Subcutaneous abdominal adipose tissue (tissue), 5 donors: ENCODE results near the gene TOR2A.

Experiments
- H3K27ac ChIP-seq: one replicate; pipeline ENCODE4 v1.7.0; 2013; ENCODE audit warnings: low read depth, mild to moderate bottlenecking, inconsistent platforms, low read length, moderate library complexity
- H3K27me3 ChIP-seq, 5 donors: one replicate each; pipeline ENCODE4 v1.7.0; 2013; ENCODE audit warnings: low read length in 5 of 5, inconsistent platforms in 1 of 5; ENCODE audit not compliant: control insufficient read depth in 5 of 5, insufficient read depth in 4 of 5
- H3K36me3 ChIP-seq, 5 donors: one replicate each; pipeline ENCODE4 v1.7.0; 2013; ENCODE audit warnings: low read length in 5 of 5; ENCODE audit not compliant: control insufficient read depth in 5 of 5, insufficient read depth in 5 of 5
- H3K4me1 ChIP-seq, 5 donors: one replicate each; pipeline ENCODE4 v1.7.0; 2013; ENCODE audit warnings: low read length in 5 of 5, mild to moderate bottlenecking in 3 of 5, moderate library complexity in 1 of 5; ENCODE audit not compliant: control insufficient read depth in 5 of 5, insufficient read depth in 5 of 5
- H3K4me3 ChIP-seq, 5 donors: one replicate each; pipeline ENCODE4 v1.7.0; 2013; ENCODE audit warnings: low read length in 5 of 5, low read depth in 1 of 5
- H3K9ac ChIP-seq, 5 donors: one replicate each; pipeline ENCODE4 v1.7.0; 2013; ENCODE audit warnings: low read length in 5 of 5, mild to moderate bottlenecking in 4 of 5, moderate library complexity in 3 of 5
- H3K9me3 ChIP-seq, 5 donors: one replicate each; pipeline ENCODE4 v1.7.0; 2013; ENCODE audit warnings: low read length in 5 of 5; ENCODE audit not compliant: control insufficient read depth in 5 of 5
- donor health status: healthy.
- donor health status: healthy.
- donor health status: healthy.
- donor health status: healthy.
- donor health status: healthy.

The TOR2A gene

DNA sequence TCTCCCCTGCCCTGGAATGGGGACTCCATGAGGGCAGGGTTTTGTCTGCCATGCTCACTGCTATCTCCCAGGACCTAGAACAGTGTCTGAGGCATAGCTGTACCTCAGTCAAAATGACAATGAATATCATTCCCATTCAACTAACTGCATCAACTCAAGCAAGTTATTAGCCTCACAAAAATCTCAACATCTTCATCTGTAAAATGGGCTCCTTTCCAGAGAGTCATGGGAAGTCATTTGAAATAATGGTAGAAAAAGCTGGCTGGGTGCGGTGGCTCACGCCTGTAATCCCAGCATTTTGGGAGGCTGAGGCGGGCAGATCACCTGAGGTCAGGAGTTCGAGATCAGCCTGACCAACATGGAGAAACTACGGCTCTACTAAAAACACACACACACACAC is 34.0 kb upstream of the TOR2A start:
- no peaks in the 10 kb centered on the region for H3K27me3 ChIP-seq
- H3K36me3 ChIP-seq: peaks cover 0 to 5% (median 0%) of the 10 kb centered on the region in 5 donors
- H3K9ac ChIP-seq: peak overlapping the region in 2 of 5 donors; percentile 7 to 74
- no peaks in the 10 kb centered on the region for H3K9me3 ChIP-seq
- peaks cover 12 to 69% (median 39%) of the 10 kb centered on the region in 5 donors for H3K4me1 ChIP-seq
- H3K4me3 ChIP-seq: peak overlapping the region in 2 of 5 donors; percentile 33 to 47
- peak overlapping the region; percentile 82 for H3K27ac ChIP-seq

DNA sequence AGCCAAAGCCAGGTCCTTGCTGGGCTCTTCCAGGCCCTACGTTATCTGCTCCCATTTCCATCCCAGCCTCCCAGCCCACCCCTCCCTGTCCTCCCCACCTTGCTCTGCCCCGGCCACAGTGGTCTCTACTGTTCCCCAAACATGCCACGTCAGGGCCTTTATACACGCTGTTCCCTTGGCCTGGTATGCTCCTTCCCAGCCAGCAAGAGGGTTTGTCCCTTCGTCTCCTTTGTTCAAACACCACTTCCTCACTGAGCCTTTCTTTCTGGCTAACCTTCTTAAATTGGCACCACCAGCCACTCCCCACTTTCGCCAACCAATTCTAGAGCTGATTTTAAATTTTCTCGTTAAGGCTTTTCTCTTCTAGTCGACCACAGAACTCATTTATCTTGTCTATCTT is 33.6 kb upstream of the TOR2A start:
- peaks cover 0 to 5% (median 0%) of the 10 kb centered on the region in 5 donors for H3K36me3 ChIP-seq
- H3K27ac ChIP-seq: peak overlapping the region; percentile 82
- H3K4me1 ChIP-seq: peaks cover 12 to 73% (median 43%) of the 10 kb centered on the region in 5 donors
- H3K4me3 ChIP-seq: peak overlapping the region in 3 of 5 donors; percentile 31 to 47 (median 33)
- no peaks in the 10 kb centered on the region for H3K27me3 ChIP-seq
- no peaks in the 10 kb centered on the region for H3K9me3 ChIP-seq
- peak overlapping the region in 2 of 5 donors; percentile 7 to 74 for H3K9ac ChIP-seq

DNA sequence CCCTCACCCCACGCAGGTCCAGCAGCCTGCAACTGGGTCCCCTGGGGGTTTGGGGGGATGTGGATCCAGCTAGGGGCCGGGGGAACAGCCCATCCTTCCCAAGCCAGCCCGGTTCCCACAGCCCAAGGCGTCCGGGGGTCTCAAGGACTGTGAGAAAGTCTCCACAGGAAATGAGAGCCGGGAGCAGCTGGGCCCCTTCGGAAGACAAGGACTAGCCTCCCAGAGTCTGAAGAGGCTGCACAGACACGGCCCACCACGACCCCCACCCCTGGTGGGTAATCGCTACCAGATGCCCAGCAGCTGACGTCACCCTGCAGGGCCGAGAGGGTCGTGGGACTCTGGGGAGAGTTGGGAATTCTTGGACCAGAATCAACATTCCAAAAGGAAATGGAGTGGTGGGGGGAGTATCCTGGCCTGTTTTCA is 32.8 kb upstream of the TOR2A start:
- H3K27me3 ChIP-seq: no peaks in the 10 kb centered on the region
- peak overlapping the region; percentile 82 for H3K27ac ChIP-seq
- H3K9me3 ChIP-seq: no peaks in the 10 kb centered on the region
- H3K4me3 ChIP-seq: peak overlapping the region in 3 of 5 donors; percentile 31 to 47 (median 33)
- H3K4me1 ChIP-seq: peaks cover 12 to 81% (median 50%) of the 10 kb centered on the region in 5 donors
- H3K9ac ChIP-seq: peak overlapping the region in 2 of 5 donors; percentile 32 to 74
- peaks cover 0 to 5% (median 0%) of the 10 kb centered on the region in 5 donors for H3K36me3 ChIP-seq

DNA sequence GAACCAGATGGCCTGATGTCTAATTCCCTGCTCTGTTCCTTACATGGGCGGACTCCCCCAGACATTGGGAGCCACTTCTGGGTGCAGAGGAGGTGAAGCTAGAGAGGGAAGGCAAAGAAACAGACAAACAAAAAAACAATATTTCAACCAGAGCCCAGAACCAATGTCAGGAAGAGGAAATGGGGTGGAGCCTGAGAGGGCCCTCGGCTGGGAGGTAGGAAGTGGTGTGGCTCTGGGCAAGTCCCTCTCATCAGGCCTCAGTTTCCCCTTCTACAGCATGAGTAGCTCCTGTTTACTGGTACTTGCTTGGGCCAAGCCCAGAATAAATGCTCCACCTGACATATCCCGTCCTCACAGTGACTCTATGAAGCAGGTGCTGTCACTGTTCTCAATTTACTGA is 32.3 kb upstream of the TOR2A start:
- Histone ChIP-seq H3K27me3 (no peaks in the 10 kb centered on the region), H3K9me3 (no peaks in the 10 kb centered on the region), H3K9ac (peak overlapping the region in 3 of 5 donors; percentile 7 to 74 (median 32)), H3K27ac (peak overlapping the region; percentile 82), H3K36me3 (peaks cover 0 to 5% (median 0%) of the 10 kb centered on the region in 5 donors), H3K4me1 (peaks cover 12 to 86% (median 55%) of the 10 kb centered on the region in 5 donors), H3K4me3 (peak overlapping the region in 3 of 5 donors; percentile 31 to 47 (median 33))

DNA sequence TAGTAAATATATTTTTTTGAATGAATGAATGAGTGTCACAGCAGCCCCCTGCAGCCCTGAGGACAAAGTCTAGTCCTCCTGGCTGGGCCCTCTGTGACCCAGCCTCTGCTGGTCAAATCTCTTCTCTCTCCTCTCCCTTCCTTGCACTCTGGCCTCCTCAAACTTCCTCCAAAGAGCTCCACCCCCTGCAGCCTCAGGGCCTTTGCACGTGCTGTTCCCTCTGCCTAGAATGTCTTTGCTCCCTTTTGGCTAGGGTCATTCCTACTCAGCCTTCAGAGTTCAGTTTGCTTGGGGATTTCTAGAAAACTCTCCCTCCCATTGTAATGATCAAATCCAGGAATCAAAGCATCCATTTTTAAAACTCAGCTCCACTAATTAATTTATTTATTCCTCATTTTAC is 30.3 kb upstream of the TOR2A start:
- no peak overlapping the region for H3K4me3 ChIP-seq
- peaks cover 0 to 5% (median 0%) of the 10 kb centered on the region in 5 donors for H3K36me3 ChIP-seq
- H3K27ac ChIP-seq: peak overlapping the region; percentile 82
- H3K27me3 ChIP-seq: peaks cover 0 to 2% (median 0%) of the 10 kb centered on the region in 5 donors
- H3K9me3 ChIP-seq: no peaks in the 10 kb centered on the region
- peak overlapping the region in 1 of 5 donors; percentile 51 for H3K9ac ChIP-seq
- H3K4me1 ChIP-seq: peaks cover 8 to 92% (median 46%) of the 10 kb centered on the region in 5 donors

DNA sequence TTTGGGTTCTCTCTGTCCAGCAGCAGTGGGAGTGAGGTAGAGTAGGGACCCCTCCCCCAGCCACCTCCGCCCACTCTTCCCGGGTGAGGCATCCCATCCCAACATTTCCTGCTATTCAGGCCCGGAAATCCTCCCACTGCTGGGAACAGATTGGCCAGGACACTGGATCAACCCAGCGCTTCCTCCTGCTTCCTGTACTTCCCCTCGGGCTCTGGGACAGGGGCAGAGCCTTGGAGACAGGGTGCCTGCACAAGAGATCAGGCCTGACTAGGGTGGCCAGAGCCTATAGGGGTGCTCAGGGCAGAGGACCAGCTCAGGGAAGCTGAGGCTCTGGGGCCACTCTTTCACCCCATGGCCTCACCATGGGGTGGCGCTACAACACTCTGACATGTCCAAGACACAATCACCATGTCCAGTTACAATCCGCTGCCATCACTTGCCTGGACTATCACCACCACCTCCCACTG is 28.9 kb upstream of the TOR2A start:
- Histone ChIP-seq H3K36me3 (peaks cover 0 to 6% (median under 1%) of the 10 kb centered on the region in 5 donors), H3K4me1 (peaks cover 0 to 90% (median 41%) of the 10 kb centered on the region in 5 donors), H3K27ac (peak overlapping the region; percentile 82), H3K9ac (peak overlapping the region in 2 of 5 donors; percentile 38 to 56), H3K27me3 (peaks cover 0 to 2% (median 0%) of the 10 kb centered on the region in 5 donors), H3K9me3 (no peaks in the 10 kb centered on the region), H3K4me3 (peak overlapping the region in 1 of 5 donors; percentile 24)

DNA sequence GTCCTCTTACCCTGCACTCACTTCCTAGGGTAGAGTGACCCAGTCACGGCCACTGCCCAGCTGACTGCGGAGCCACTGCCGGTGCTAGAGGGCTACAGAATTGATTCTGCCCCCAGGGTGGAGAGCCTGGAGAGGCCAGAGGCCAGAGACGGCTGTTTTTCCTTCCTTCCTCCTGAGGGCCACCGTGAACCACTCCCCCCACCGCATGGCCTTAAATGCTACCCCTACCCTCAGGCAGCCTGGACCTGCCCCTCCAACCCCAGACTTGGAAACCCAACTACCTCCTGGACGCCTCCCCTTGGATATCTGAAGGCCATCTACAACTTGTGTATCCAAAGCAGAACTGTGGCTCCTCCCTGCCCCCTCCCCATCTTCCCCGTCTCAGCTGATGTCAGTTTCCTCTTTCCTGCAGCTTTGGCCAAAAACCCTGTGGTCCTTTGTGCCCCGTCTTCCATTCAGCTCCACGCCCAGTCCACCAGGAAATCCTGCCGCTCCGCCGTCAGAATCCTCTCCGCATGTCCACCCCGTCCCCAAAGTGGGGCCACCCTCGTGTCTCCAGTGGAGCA is 27.1 kb upstream of the TOR2A start:
- Histone ChIP-seq H3K4me3 (peak overlapping the region in 3 of 5 donors; percentile 44 to 58 (median 46)), H3K9ac (peak overlapping the region in 2 of 5 donors; percentile 11 to 38), H3K9me3 (no peaks in the 10 kb centered on the region), H3K27ac (peak overlapping the region; percentile 82), H3K36me3 (peaks cover 0 to 9% (median 2%) of the 10 kb centered on the region in 5 donors), H3K27me3 (peaks cover 0 to 2% (median 0%) of the 10 kb centered on the region in 5 donors), H3K4me1 (peaks cover 0 to 82% (median 30%) of the 10 kb centered on the region in 5 donors)

DNA sequence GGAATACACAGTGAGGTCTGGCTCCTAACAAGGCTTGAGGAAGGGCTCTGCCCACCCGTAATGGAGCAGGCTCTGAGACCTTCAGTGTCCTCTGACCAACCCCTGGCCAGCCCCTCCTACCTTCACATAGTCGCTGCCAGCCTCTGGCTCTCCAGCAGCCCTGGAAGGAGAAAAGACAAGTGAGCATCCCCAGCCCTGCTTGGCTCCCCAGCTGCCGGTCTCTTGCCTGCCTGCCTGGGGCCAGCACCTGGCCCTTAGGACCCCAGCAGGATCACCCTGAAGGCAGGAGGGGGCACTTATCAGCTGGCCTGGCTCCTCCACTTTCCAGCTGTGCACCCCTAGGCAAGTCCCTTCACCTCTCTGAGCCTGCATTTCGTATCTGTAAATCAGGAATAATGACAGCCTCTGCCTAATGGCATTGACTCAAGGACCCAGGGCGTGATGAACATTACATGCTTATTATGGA is 26.4 kb upstream of the TOR2A start:
- peak overlapping the region in 1 of 5 donors; percentile 67 for H3K9ac ChIP-seq
- peaks cover 0 to 2% (median 0%) of the 10 kb centered on the region in 5 donors for H3K27me3 ChIP-seq
- peak overlapping the region in 3 of 5 donors; percentile 44 to 58 (median 46) for H3K4me3 ChIP-seq
- peaks cover 0 to 75% (median 24%) of the 10 kb centered on the region in 5 donors for H3K4me1 ChIP-seq
- H3K9me3 ChIP-seq: no peaks in the 10 kb centered on the region
- peaks cover 0 to 9% (median 2%) of the 10 kb centered on the region in 5 donors for H3K36me3 ChIP-seq
- H3K27ac ChIP-seq: peak overlapping the region; percentile 60

DNA sequence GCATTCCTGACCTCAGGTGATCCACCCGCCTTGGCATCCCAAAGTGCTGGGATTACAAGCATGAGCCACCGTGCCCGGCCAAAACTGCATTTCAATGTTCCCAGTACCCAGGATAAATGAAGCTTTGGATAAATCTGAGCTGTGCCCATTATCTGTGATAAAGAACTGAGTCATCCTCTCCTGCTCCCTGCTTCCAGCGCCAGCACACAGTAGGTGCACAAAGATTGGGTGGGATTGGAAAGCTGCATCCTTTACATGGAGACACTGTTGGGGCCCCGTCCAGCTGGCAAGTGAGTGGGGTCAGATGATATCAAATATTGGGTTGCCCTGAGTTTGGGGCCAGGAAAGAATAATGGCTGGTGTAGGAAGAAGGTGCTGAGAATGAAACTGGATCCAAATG is 26.0 kb upstream of the TOR2A start:
- H3K4me3 ChIP-seq: peak overlapping the region in 3 of 5 donors; percentile 44 to 58 (median 46)
- H3K27ac ChIP-seq: peak overlapping the region; percentile 60
- peaks cover 0 to 75% (median 24%) of the 10 kb centered on the region in 5 donors for H3K4me1 ChIP-seq
- no peaks in the 10 kb centered on the region for H3K9me3 ChIP-seq
- peaks cover 0 to 6% (median 2%) of the 10 kb centered on the region in 5 donors for H3K36me3 ChIP-seq
- peak overlapping the region in 1 of 5 donors; percentile 67 for H3K9ac ChIP-seq
- H3K27me3 ChIP-seq: peaks cover 0 to 2% (median 0%) of the 10 kb centered on the region in 5 donors

DNA sequence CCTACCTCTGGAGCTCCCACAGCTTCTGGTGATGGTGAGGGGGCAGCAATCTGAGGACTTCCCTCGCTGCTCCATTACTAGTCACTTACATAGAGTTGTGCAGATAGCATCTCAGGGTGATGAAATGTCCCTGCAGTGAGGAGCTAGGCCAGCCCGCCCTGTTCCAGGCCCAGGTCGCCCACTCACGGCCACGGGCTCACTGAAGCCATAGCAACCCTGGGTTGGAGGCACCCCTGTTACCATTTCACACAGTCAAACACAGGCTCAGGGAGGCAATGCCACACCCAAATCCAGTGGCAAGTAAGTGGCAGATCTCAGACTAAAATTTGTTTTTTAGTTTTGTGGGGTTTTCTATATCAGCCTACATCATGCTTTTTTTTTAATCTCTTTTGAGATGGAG is 23.7 kb upstream of the TOR2A start:
- Histone ChIP-seq H3K4me1 (peaks cover 0 to 71% (median 17%) of the 10 kb centered on the region in 5 donors), H3K9me3 (no peaks in the 10 kb centered on the region), H3K36me3 (peaks cover 0 to 6% (median 3%) of the 10 kb centered on the region in 5 donors), H3K4me3 (no peak overlapping the region), H3K9ac (peak overlapping the region in 1 of 5 donors; percentile 28), H3K27me3 (peaks cover 5 to 12% (median 9%) of the 10 kb centered on the region in 5 donors), H3K27ac (no peak overlapping the region)
